ENCODE measurements around the gene JAKMIP1.
"Not testable (repeated sequence)": the region's sequence is repeated elsewhere in the genome, so short reads cannot be mapped to it uniquely, and the experiment has no call there.

Gene JAKMIP1

GRCh38 chr4:6224735-6225134 is 24.4 kb upstream of the JAKMIP1 start:
- Mint-ChIP-seq H3K9me3 (no peaks in the 10 kb centered on the region), H3K27ac (ENCODE audit: low read depth) (no peak overlapping the region), H3K4me1 (peaks cover 7% of the 10 kb centered on the region), H3K4me3 (no peak overlapping the region), H3K36me3 (ENCODE audit: insufficient read depth) (peaks cover 1% of the 10 kb centered on the region), H3K27me3 (peaks cover 10% of the 10 kb centered on the region)
- DNase-seq (ENCODE audit: low spot score in 2 of 2) = no peak
- no peak for ATAC-seq (replicated peaks; ENCODE audit: extremely low read depth, poor library complexity, severe bottlenecking)

- H3K4me3 Mint-ChIP-seq = peak overlapping the region; percentile 9
- no peak for ATAC-seq (replicated peaks; ENCODE audit: extremely low read depth, poor library complexity, severe bottlenecking)
Measured at GRCh38 chr4:6222761-6223292, 22.5 kb upstream of the JAKMIP1 start.

GRCh38 chr4:6221851-6222760 is 21.8 kb upstream of the JAKMIP1 start:
- Mint-ChIP-seq H3K4me3 (peak overlapping the region; percentile 53), H3K4me1 (no peaks in the 10 kb centered on the region), H3K27me3 (peaks cover 14% of the 10 kb centered on the region), H3K27ac (ENCODE audit: low read depth) (no peak overlapping the region), H3K9me3 (no peaks in the 10 kb centered on the region), H3K36me3 (ENCODE audit: insufficient read depth) (peaks cover 1% of the 10 kb centered on the region)
- DNase-seq (ENCODE audit: low spot score in 2 of 2) (peak in 1 of 2 donors; percentile 30), ATAC-seq (replicated peaks; ENCODE audit: extremely low read depth, poor library complexity, severe bottlenecking) (peak; percentile 80)

More at GRCh38 chr4:6222761-6223292, 22.5 kb upstream of the JAKMIP1 start:
- Mint-ChIP-seq H3K27me3 (peaks cover 14% of the 10 kb centered on the region), H3K36me3 (ENCODE audit: insufficient read depth) (peaks cover 1% of the 10 kb centered on the region), H3K27ac (ENCODE audit: low read depth) (no peak overlapping the region), H3K4me1 (no peaks in the 10 kb centered on the region), H3K9me3 (no peaks in the 10 kb centered on the region)
- DNase-seq (ENCODE audit: low spot score in 2 of 2) = no peak

GRCh38 chr4:6221301-6221850 is 21.0 kb upstream of the JAKMIP1 start:
- Mint-ChIP-seq H3K36me3 (ENCODE audit: insufficient read depth) (peaks cover 1% of the 10 kb centered on the region), H3K27ac (ENCODE audit: low read depth) (no peak overlapping the region), H3K4me3 (peak overlapping the region; percentile 53), H3K4me1 (no peaks in the 10 kb centered on the region), H3K27me3 (peaks cover 14% of the 10 kb centered on the region), H3K9me3 (no peaks in the 10 kb centered on the region)
- no peak for DNase-seq (ENCODE audit: low spot score in 2 of 2)
- ATAC-seq (replicated peaks; ENCODE audit: extremely low read depth, poor library complexity, severe bottlenecking) = no peak

GRCh38 chr4:6217716-6218381 is 17.5 kb upstream of the JAKMIP1 start:
- no peak for DNase-seq (ENCODE audit: low spot score in 2 of 2)
- Mint-ChIP-seq H3K9me3 (no peaks in the 10 kb centered on the region), H3K4me3 (no peak overlapping the region), H3K27me3 (peaks cover 14% of the 10 kb centered on the region), H3K27ac (ENCODE audit: low read depth) (no peak overlapping the region), H3K36me3 (ENCODE audit: insufficient read depth) (no peaks in the 10 kb centered on the region), H3K4me1 (no peaks in the 10 kb centered on the region)
- no peak for ATAC-seq (replicated peaks; ENCODE audit: extremely low read depth, poor library complexity, severe bottlenecking)

- ATAC-seq (replicated peaks; ENCODE audit: extremely low read depth, poor library complexity, severe bottlenecking) (no peak), DNase-seq (ENCODE audit: low spot score in 2 of 2) (no peak)
- H3K36me3 Mint-ChIP-seq (ENCODE audit: insufficient read depth) = no peaks in the 10 kb centered on the region
- no peak overlapping the region for H3K4me3 Mint-ChIP-seq
- no peaks in the 10 kb centered on the region for H3K9me3 Mint-ChIP-seq
- no peaks in the 10 kb centered on the region for H3K4me1 Mint-ChIP-seq
- H3K27ac Mint-ChIP-seq (ENCODE audit: low read depth) = no peak overlapping the region
- peaks cover 14% of the 10 kb centered on the region for H3K27me3 Mint-ChIP-seq
Measured at GRCh38 chr4:6216588-6216987, 16.2 kb upstream of the JAKMIP1 start.

- ATAC-seq (replicated peaks; ENCODE audit: extremely low read depth, poor library complexity, severe bottlenecking) = no peak
- Mint-ChIP-seq H3K9me3 (no peaks in the 10 kb centered on the region), H3K27me3 (no peaks in the 10 kb centered on the region), H3K36me3 (ENCODE audit: insufficient read depth) (peaks cover 1% of the 10 kb centered on the region), H3K4me1 (no peaks in the 10 kb centered on the region), H3K27ac (ENCODE audit: low read depth) (no peak overlapping the region), H3K4me3 (no peak overlapping the region)
- DNase-seq (ENCODE audit: low spot score in 2 of 2) = no peak
Measured at GRCh38 chr4:6209921-6210320, 9.6 kb upstream of the JAKMIP1 start.

- H3K4me3 Mint-ChIP-seq; H3K27me3 Mint-ChIP-seq; H3K36me3 Mint-ChIP-seq (ENCODE audit: insufficient read depth); H3K9me3 Mint-ChIP-seq; ATAC-seq (replicated peaks; ENCODE audit: extremely low read depth, poor library complexity, severe bottlenecking); H3K27ac Mint-ChIP-seq (ENCODE audit: low read depth); DNase-seq (ENCODE audit: low spot score in 2 of 2); H3K4me1 Mint-ChIP-seq: not testable (repeated sequence)
Measured at GRCh38 chr4:6209291-6209690, 8.9 kb upstream of the JAKMIP1 start.

- Mint-ChIP-seq H3K27ac (ENCODE audit: low read depth) (no peak overlapping the region), H3K9me3 (no peaks in the 10 kb centered on the region), H3K27me3 (no peaks in the 10 kb centered on the region), H3K4me3 (no peak overlapping the region), H3K4me1 (no peaks in the 10 kb centered on the region), H3K36me3 (ENCODE audit: insufficient read depth) (peaks cover 1% of the 10 kb centered on the region)
- DNase-seq (ENCODE audit: low spot score in 2 of 2) (no peak), ATAC-seq (replicated peaks; ENCODE audit: extremely low read depth, poor library complexity, severe bottlenecking) (no peak)
Measured at GRCh38 chr4:6208416-6208815, 8.1 kb upstream of the JAKMIP1 start.

GRCh38 chr4:6207602-6208001 is 7.3 kb upstream of the JAKMIP1 start:
- H3K27ac Mint-ChIP-seq (ENCODE audit: low read depth) = no peak overlapping the region
- H3K36me3 Mint-ChIP-seq (ENCODE audit: insufficient read depth) = peaks cover 1% of the 10 kb centered on the region
- H3K4me3 Mint-ChIP-seq = no peak overlapping the region
- no peak for DNase-seq (ENCODE audit: low spot score in 2 of 2)
- no peaks in the 10 kb centered on the region for H3K9me3 Mint-ChIP-seq
- no peaks in the 10 kb centered on the region for H3K27me3 Mint-ChIP-seq
- no peaks in the 10 kb centered on the region for H3K4me1 Mint-ChIP-seq
- ATAC-seq (replicated peaks; ENCODE audit: extremely low read depth, poor library complexity, severe bottlenecking) = no peak

GRCh38 chr4:6206771-6207290 is 6.5 kb upstream of the JAKMIP1 start:
- no peak for ATAC-seq (replicated peaks; ENCODE audit: extremely low read depth, poor library complexity, severe bottlenecking)
- Mint-ChIP-seq H3K4me1 (peaks cover 1% of the 10 kb centered on the region), H3K36me3 (ENCODE audit: insufficient read depth) (peaks cover 1% of the 10 kb centered on the region), H3K27me3 (no peaks in the 10 kb centered on the region), H3K4me3 (no peak overlapping the region), H3K27ac (ENCODE audit: low read depth) (no peak overlapping the region), H3K9me3 (no peaks in the 10 kb centered on the region)
- no peak for DNase-seq (ENCODE audit: low spot score in 2 of 2)

GRCh38 chr4:6205973-6206372 is 5.6 kb upstream of the JAKMIP1 start:
- H3K36me3 Mint-ChIP-seq (ENCODE audit: insufficient read depth) = peaks cover 9% of the 10 kb centered on the region
- DNase-seq (ENCODE audit: low spot score in 2 of 2) (no peak), ATAC-seq (replicated peaks; ENCODE audit: extremely low read depth, poor library complexity, severe bottlenecking) (no peak)
- no peak overlapping the region for H3K27ac Mint-ChIP-seq (ENCODE audit: low read depth)
- H3K9me3 Mint-ChIP-seq = peaks cover 8% of the 10 kb centered on the region
- H3K27me3 Mint-ChIP-seq = no peaks in the 10 kb centered on the region
- H3K4me3 Mint-ChIP-seq = no peak overlapping the region
- peaks cover 10% of the 10 kb centered on the region for H3K4me1 Mint-ChIP-seq

Measured in central memory CD8-positive, alpha-beta T cell (primary cell).